ENCODE measurements around the gene DNAJC21.

DNA sequence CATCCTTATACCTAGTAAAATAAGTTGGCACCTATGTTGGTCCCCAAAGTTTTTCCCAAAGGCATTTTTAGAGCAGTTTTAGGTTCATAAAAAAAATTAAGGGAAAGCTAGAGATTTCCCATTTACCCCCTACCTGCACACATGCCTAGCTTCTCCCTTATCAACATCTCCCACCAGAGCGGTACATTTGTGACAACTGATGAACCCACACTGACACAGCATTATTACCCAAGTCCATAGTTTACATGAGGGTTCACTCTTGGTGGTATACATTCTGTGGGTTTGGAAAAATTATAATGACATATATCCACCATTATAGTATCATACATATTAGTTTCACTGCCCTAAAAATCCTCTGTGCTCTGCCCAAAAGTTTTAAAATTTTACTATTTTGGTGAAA is 26.1 kb upstream of the DNAJC21 start:
- TF ChIP-seq EZH2 (IDR thresholded peaks at IDR 0.05; ENCODE audit: borderline replicate concordance, low read length): no peak
- TF ChIP-seq, protein P1, sequence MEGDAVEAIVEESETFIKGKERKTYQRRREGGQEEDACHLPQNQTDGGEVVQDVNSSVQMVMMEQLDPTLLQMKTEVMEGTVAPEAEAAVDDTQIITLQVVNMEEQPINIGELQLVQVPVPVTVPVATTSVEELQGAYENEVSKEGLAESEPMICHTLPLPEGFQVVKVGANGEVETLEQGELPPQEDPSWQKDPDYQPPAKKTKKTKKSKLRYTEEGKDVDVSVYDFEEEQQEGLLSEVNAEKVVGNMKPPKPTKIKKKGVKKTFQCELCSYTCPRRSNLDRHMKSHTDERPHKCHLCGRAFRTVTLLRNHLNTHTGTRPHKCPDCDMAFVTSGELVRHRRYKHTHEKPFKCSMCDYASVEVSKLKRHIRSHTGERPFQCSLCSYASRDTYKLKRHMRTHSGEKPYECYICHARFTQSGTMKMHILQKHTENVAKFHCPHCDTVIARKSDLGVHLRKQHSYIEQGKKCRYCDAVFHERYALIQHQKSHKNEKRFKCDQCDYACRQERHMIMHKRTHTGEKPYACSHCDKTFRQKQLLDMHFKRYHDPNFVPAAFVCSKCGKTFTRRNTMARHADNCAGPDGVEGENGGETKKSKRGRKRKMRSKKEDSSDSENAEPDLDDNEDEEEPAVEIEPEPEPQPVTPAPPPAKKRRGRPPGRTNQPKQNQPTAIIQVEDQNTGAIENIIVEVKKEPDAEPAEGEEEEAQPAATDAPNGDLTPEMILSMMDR (IDR thresholded peaks at IDR 0.05; ENCODE audit: low read length): no peak
